Upper lobe of right lung (tissue), 1 donor: ENCODE results near the gene HERPUD1. TPM values are rescaled to one million over a fixed set of nuclear protein-coding genes. Genes with fewer than 3 reads are reported as not detected.

Source experiments
- ATAC-seq: fragments of 200-7000 bp; cut with Tn5 transposase; one replicate; pipeline ENCODE4 v1.9.1; 2020; ENCODE audit warnings: mild to moderate bottlenecking, moderate library complexity
- DNase-seq: peaks from one replicate; pipeline ENCODE4 v3.0.0-alpha.2; 2020
- H3K27ac ChIP-seq: fragments of 200-600 bp; one replicate; pipeline ENCODE4 v1.8.0; 2022
- H3K27me3 ChIP-seq: fragments of 200-600 bp; one replicate; pipeline ENCODE4 v1.8.0; 2022; ENCODE audit warnings: mild to moderate bottlenecking
- H3K36me3 ChIP-seq: fragments of 200-600 bp; one replicate; pipeline ENCODE4 v1.8.0; 2022
- H3K4me1 ChIP-seq: fragments of 200-600 bp; one replicate; pipeline ENCODE4 v1.8.0; 2022
- H3K4me3 ChIP-seq: fragments of 200-600 bp; one replicate; pipeline ENCODE4 v1.8.0; 2022; ENCODE audit warnings: mild to moderate bottlenecking
- H3K9me3 ChIP-seq: fragments of 200-600 bp; one replicate; pipeline ENCODE4 v1.8.0; 2022
- CTCF ChIP-seq: fragments of 200-600 bp; IDR thresholded peaks from one replicate; pipeline ENCODE4 v1.8.0; 2022; ENCODE audit warnings: antibody characterized with exemption
- intact Hi-C: fragments of 100-400 bp; cut with DNase I; formaldehyde crosslinking; loops from one replicate; pipeline ENCODE4 v1.11.0; 2022
- total RNA-seq: library from RNA; stranded (reverse); fragmentation: NEBNext Ultra II Directional; extraction: Animal tissue kit (Norgen Biotek cat#: 25700); gene quantifications from one replicate; pipeline ENCODE4 v1.2.1, GENCODE V29; 2021
- donor health status: DM: no; HTN: yes; CAD: no; lungs with severe emphysema.

Gene HERPUD1
- total RNA-seq, 1 donor from 2014 or later, result 223 TPM

DNA sequence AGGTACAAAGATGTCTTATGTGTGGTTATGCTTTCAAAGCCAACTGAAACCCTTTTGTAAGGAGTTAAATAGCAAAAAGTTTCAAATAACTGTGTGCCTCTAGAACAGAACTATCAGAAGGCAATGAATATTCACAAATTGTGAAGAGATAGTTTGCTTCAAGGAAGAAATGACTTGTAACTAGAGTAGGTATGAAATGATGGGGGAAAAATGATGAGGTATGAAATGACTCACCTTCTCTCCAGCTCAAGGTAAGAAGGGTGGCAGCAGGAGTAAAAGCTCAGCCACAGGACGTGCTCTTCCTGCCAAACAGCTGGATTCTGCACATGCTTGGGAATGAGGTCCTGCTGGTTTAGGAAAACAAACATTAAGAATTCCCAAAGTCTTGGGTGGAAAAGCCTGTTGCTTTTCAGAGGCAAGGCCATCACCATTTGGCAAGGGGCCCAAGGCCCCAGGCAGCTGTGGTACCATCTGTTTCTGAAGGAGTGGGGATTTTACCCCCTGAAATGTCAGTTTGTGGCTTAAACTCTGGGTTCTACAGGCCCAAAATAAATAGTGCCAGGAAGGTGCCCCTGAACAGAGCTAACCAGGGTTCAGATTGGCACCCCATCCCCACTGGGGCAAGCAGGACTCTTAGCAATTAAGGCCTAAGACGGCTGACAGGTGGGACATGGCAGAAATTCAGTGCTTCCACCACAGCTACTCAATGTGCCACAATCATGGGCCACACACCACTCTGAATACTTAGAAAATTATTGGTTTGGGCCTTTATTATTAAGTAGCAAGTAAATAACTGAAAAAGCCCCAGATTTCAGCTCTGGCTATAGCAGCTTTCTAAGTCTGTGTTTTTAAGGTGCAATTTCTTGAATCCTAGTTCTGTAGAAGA, 13.3 kb downstream of the HERPUD1 start:
- ATAC-seq (no peak), DNase-seq (no peak)
- H3K27me3 ChIP-seq, result no peaks in the 10 kb centered on the region
- H3K27ac ChIP-seq, result no peak overlapping the region
- H3K9me3 ChIP-seq, result no peaks in the 10 kb centered on the region
- no peak overlapping the region for H3K4me3 ChIP-seq
- H3K4me1 ChIP-seq, result peaks cover 32% of the 10 kb centered on the region
- intact Hi-C loops, result no loop called here
- peaks cover 64% of the 10 kb centered on the region for H3K36me3 ChIP-seq
- TF ChIP-seq CTCF, result no peak

DNA sequence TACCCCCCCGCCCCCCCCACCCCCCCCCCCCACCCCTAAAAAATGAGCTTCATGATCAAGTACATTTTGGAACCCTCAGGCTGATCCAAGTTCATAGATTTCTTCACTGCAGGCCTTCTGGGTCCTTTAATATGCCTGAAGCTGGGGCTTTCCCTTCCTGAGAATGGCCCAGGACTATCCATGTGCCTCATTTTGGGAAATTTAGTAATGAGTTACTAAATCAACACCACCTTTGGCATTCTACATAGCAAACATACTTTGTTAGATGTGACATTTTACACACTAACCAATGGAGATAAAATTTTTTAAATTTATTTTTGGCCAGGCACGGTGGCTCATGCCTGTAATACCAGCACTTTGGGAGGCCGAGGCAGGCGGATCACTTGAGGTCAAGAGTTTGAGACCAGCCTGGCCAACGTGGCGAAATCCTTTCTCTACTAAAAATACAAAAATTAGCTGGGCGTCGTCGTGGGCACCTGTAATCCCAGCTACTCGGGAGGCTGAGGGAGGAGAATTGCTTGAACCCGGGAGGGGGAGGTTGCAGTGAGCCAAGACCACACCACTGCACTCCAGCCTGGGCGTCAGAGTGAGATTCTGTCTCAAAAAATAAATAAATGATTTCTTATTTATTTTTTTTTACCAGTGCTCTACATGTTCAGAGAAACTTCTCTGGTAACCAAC, 14.0 kb downstream of the HERPUD1 start:
- ATAC-seq (peak; percentile 24), DNase-seq (no peak)
- TF ChIP-seq CTCF, result no peak
- intact Hi-C loops, result no loop called here
- Histone ChIP-seq H3K4me1 (peaks cover 25% of the 10 kb centered on the region), H3K27me3 (no peaks in the 10 kb centered on the region), H3K4me3 (no peak overlapping the region), H3K36me3 (peaks cover 56% of the 10 kb centered on the region), H3K9me3 (no peaks in the 10 kb centered on the region), H3K27ac (peak overlapping the region; percentile 48)

DNA sequence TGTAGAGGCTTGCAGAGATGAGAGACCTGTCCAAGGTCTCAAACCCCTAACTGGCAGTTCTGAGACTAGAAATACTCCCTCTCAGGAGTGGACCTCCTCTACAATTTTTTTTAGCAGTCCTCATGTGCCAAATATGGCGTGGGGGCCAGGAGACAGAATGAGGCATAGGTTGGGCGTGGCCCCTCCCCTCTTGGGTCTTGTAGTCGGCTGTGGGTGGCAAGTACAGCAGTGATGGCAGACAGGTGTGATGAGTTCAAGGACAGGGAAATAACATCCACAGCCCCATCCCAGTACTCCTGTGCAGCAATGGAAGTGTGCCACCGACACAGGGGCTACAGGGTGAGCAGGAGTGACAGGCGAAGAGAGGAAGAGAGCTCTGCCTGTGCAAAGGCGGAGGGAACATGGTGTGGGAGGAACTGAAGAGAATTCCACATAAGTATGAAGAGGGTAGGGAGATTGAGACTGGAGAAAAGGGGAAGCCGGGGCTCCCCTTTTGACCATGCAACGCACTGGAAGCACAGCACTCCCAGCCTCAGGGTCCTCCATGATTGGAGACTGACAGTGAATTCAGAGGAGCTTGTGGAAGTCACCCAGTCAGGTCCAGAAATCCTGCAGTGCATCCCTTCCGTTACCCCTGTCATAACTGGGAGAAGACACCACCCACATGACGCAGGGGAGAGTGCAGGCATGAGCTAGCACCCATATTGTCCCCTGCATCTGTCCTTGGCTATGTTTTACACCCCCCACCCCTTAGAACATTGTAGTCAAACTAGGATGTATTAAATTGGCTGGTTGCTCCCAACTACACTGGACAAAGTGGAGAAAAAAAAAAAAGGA, 15.0 kb downstream of the HERPUD1 start:
- Histone ChIP-seq H3K9me3 (no peaks in the 10 kb centered on the region), H3K36me3 (peaks cover 46% of the 10 kb centered on the region), H3K27ac (no peak overlapping the region), H3K27me3 (no peaks in the 10 kb centered on the region), H3K4me1 (peaks cover 20% of the 10 kb centered on the region), H3K4me3 (no peak overlapping the region)
- intact Hi-C loops, result no loop called here
- ATAC-seq (peak; percentile 6), DNase-seq (no peak)
- TF ChIP-seq CTCF, result no peak

DNA sequence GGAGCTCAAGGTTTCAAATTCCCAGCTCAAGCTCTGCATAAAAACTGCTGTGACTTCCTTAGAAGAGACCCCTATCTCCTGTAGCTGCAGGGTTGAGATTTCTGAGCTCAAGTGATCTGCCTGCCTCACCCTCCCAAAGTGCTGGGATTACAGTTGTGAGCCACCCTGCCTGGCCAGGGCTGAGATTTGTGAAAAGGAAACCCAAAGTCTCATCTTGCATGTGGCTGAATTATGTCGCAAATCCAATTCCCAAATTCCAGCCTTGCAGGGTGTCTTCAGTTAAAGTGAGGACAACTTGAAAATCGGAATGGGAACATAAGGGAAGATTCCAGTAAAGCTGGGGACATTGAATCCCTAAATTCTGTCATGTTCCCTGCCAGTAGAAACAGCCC, 15.7 kb downstream of the HERPUD1 start:
- Histone ChIP-seq H3K36me3 (peaks cover 40% of the 10 kb centered on the region), H3K4me1 (peaks cover 20% of the 10 kb centered on the region), H3K27ac (no peak overlapping the region), H3K9me3 (no peaks in the 10 kb centered on the region), H3K27me3 (no peaks in the 10 kb centered on the region), H3K4me3 (no peak overlapping the region)
- DNase-seq (no peak), ATAC-seq (no peak)
- TF ChIP-seq CTCF, result no peak
- intact Hi-C loops, result no loop called here

GRCh38 chr16:56948234-56948633, 16.3 kb downstream of the HERPUD1 start:
- DNase-seq (no peak), ATAC-seq (no peak)
- Histone ChIP-seq H3K36me3 (peaks cover 33% of the 10 kb centered on the region), H3K9me3 (no peaks in the 10 kb centered on the region), H3K27ac (no peak overlapping the region), H3K4me3 (no peak overlapping the region), H3K27me3 (no peaks in the 10 kb centered on the region), H3K4me1 (peaks cover 18% of the 10 kb centered on the region)
- intact Hi-C loops, result no loop called here
- TF ChIP-seq CTCF, result no peak
